Esophagus muscularis mucosa (tissue), 4 donors: Measurements from ENCODE around the gene PARD3B. TPM values are rescaled to one million over a fixed set of nuclear protein-coding genes. Genes with fewer than 3 reads are reported as not detected.

Experiments used
- DNase-seq: peaks from one replicate; pipeline ENCODE4 v3.0.0-alpha.2; 2017; ENCODE audit errors: extremely low spot score
- H3K27ac ChIP-seq, 4 donors: fragments of 200-600 bp; sonication (generic); replicated peaks in 1 of 4; 1 replicate in 3 of 4; 2 replicates in 1 of 4; pipeline ENCODE4 v1.5.1; 2016 to 2019; ENCODE audit warnings: mild to moderate bottlenecking in 1 of 4
- H3K27me3 ChIP-seq, 4 donors: fragments of 200-600 bp; sonication (generic); one replicate each; pipeline versions ENCODE4 v1.5.1 to v1.6.0; 2016 to 2019
- H3K36me3 ChIP-seq, 4 donors: fragments of 200-600 bp; sonication (generic); one replicate each; pipeline ENCODE4 v1.5.1; 2016 to 2019
- H3K4me1 ChIP-seq, 4 donors: fragments of 200-600 bp; sonication (generic); one replicate each; pipeline ENCODE4 v1.5.1; 2016 to 2019
- H3K4me3 ChIP-seq, 4 donors: fragments of 200-600 bp; sonication (generic); 1 replicate in 2 of 4; 2 replicates in 2 of 4; pipeline ENCODE4 v1.5.1; 2016 to 2019; ENCODE audit warnings: mild to moderate bottlenecking in 4 of 4, moderate library complexity in 1 of 4
- H3K9me3 ChIP-seq, 4 donors: fragments of 200-600 bp; sonication (generic); 1 replicate in 3 of 4; 2 replicates in 1 of 4; pipeline ENCODE4 v1.5.1; 2016 to 2019
- CTCF ChIP-seq, 3 experiments: fragments of 200-600 bp in 2 of 3; fragments of 450-650 bp in 1 of 3; sonication (generic) in 2 of 3; IDR thresholded peaks; one replicate each; pipeline ENCODE4 v1.5.1; 2017 to 2019; ENCODE audit warnings: antibody characterized with exemption in 3 of 3, mild to moderate bottlenecking in 2 of 3, moderate library complexity in 1 of 3
- EP300 ChIP-seq: sonication (generic); formaldehyde crosslinking; IDR thresholded peaks from one replicate; pipeline ENCODE4 v1.6.1; 2017; ENCODE audit warnings: antibody characterized with exemption
- POLR2A ChIP-seq: fragments of 450-650 bp; IDR thresholded peaks from one replicate; pipeline ENCODE4 v1.6.1; 2017; ENCODE audit warnings: antibody characterized with exemption, moderate library complexity, mild to moderate bottlenecking, low read depth
- POLR2AphosphoS5 ChIP-seq, 2 donors: sonication (generic); formaldehyde crosslinking; IDR thresholded peaks; one replicate each; pipeline ENCODE4 v1.6.1; 2017; ENCODE audit warnings: antibody characterized with exemption in 2 of 2
- WGBS: methylation state at CpG from one replicate; pipeline ENCODE4 v1.1.5; 2018; 5-methylcytosine and 5-hydroxymethylcytosine counted together
- intact Hi-C: fragments of 100-400 bp; cut with DNase I; formaldehyde crosslinking; loops from one replicate; pipeline ENCODE4 v1.15.1; 2023
- total RNA-seq, 4 donors: library from RNA; depleted of rRNA; stranded (reverse); fragments of >200 nt; gene quantifications; one replicate each; pipeline versions ENCODE4 v1.1.0 to v1.2.1, GENCODE V29; 2016

The PARD3B gene
- total RNA-seq, 4 donors from 2014 or later: 24.2 to 40.8 (median 32.5) TPM

DNA sequence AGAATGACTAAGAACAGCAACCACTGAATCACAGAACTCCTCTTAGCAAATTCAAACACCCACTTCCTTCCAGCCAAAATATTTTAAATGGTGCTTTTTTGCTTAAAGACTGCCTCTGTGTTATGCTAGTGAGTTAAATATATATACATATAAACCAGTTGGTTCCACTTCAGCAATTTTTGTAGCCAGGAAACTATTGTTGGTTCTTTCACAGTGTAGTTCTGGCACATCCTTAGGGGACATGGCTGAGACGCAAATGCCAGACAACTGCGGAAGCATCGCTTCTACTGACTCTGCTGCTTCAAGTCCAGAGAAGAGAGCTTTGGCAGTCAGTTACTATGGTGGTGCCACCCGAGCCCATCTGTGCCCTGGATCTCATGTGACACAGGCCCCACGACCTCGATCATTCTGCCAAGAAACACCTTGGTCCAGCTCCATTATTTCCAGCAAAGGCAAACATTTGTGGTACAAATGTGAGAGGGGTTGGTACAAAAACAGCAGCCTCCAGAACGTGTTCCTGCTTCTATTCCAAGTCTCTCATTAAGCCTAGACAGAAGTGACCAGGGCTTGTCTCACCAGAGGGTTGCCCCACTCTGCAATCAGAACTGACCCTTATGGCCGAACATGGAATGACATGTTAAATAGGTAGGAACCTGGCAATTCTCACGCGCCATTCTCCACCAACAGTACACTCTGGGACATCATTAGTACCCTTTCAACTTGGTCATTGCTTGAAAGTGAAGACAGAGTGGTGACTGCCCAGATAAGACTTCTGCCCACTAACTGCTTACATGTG, 1019.3 kb downstream of the PARD3B start:
- H3K4me3 ChIP-seq: no peak overlapping the region
- intact Hi-C loops: no loop called here
- H3K9me3 ChIP-seq: no peaks in the 10 kb centered on the region
- WGBS: 83% methylated on average over 9 of the region's 10 CpGs
- no peaks in the 10 kb centered on the region for H3K36me3 ChIP-seq
- TF ChIP-seq CTCF (IDR thresholded peaks at IDR 0.05): no peak
- TF ChIP-seq EP300: no peak
- TF ChIP-seq POLR2A: no peak
- no peak for TF ChIP-seq POLR2AphosphoS5 (IDR thresholded peaks at IDR 0.05)
- H3K4me1 ChIP-seq: no peaks in the 10 kb centered on the region
- DNase-seq: no peak
- H3K27me3 ChIP-seq: no peaks in the 10 kb centered on the region
- no peak overlapping the region for H3K27ac ChIP-seq

GRCh38 chr2:205565142-205565522, 1019.9 kb downstream of the PARD3B start:
- Histone ChIP-seq H3K4me3 (no peak overlapping the region), H3K4me1 (no peaks in the 10 kb centered on the region), H3K27me3 (no peaks in the 10 kb centered on the region), H3K27ac (no peak overlapping the region), H3K9me3 (no peaks in the 10 kb centered on the region), H3K36me3 (no peaks in the 10 kb centered on the region)
- WGBS: 89% methylated on average over 2 of the region's 2 CpGs
- DNase-seq: no peak
- TF ChIP-seq POLR2A (no peak), EP300 (no peak), CTCF (IDR thresholded peaks at IDR 0.05) (no peak), POLR2AphosphoS5 (IDR thresholded peaks at IDR 0.05) (no peak)
- intact Hi-C loops: no loop called here

- no peaks in the 10 kb centered on the region for H3K4me1 ChIP-seq
- no peak overlapping the region for H3K4me3 ChIP-seq
- no peak overlapping the region for H3K27ac ChIP-seq
- WGBS: 77% methylated on average over 6 of the region's 6 CpGs
- no peaks in the 10 kb centered on the region for H3K27me3 ChIP-seq
- intact Hi-C loops: no loop called here
- TF ChIP-seq POLR2AphosphoS5 (IDR thresholded peaks at IDR 0.05): no peak
- no peak for TF ChIP-seq EP300
- no peak for TF ChIP-seq CTCF (IDR thresholded peaks at IDR 0.05)
- TF ChIP-seq POLR2A: no peak
- H3K36me3 ChIP-seq: no peaks in the 10 kb centered on the region
- no peaks in the 10 kb centered on the region for H3K9me3 ChIP-seq
- no peak for DNase-seq
Observed at GRCh38 chr2:205566606-205567168, 1021.4 kb downstream of the PARD3B start.

- intact Hi-C loops: no loop called here
- no peaks in the 10 kb centered on the region for H3K9me3 ChIP-seq
- 90% methylated on average over 5 of the region's 5 CpGs for WGBS
- no peak for DNase-seq
- no peak overlapping the region for H3K27ac ChIP-seq
- H3K36me3 ChIP-seq: no peaks in the 10 kb centered on the region
- TF ChIP-seq CTCF (IDR thresholded peaks at IDR 0.05) (no peak), POLR2A (no peak), POLR2AphosphoS5 (IDR thresholded peaks at IDR 0.05) (no peak), EP300 (no peak)
- H3K4me3 ChIP-seq: no peak overlapping the region
- no peaks in the 10 kb centered on the region for H3K27me3 ChIP-seq
- H3K4me1 ChIP-seq: no peaks in the 10 kb centered on the region
Observed at GRCh38 chr2:205568620-205569019, 1023.3 kb downstream of the PARD3B start.
